Urinary bladder (tissue), 4 donors: ENCODE data around the gene SESN3. TPM values are rescaled to one million over a fixed set of nuclear protein-coding genes. Genes with fewer than 3 reads are reported as not detected.
"Not testable (repeated sequence)": the region's sequence is repeated elsewhere in the genome, so short reads cannot be mapped to it uniquely, and the experiment has no call there.

ENCODE experiments used
- DNase-seq: peaks from one replicate; pipeline ENCODE4 v3.0.0-alpha.2; 2015; ENCODE audit errors: extremely low spot score
- H3K27ac ChIP-seq: one replicate; pipeline ENCODE4 v1.5.1; 2013; ENCODE audit warnings: low read depth, mild to moderate bottlenecking, moderate library complexity
- H3K36me3 ChIP-seq: one replicate; pipeline ENCODE4 v1.6.1; 2013; ENCODE audit warnings: mild to moderate bottlenecking, moderate library complexity; ENCODE audit not compliant: insufficient read depth
- H3K4me1 ChIP-seq: one replicate; pipeline ENCODE4 v1.6.1; 2013; ENCODE audit warnings: mild to moderate bottlenecking, moderate library complexity; ENCODE audit not compliant: insufficient read depth
- H3K4me3 ChIP-seq: one replicate; pipeline ENCODE4 v1.5.1; 2013; ENCODE audit warnings: low read depth, low read length
- WGBS: extraction: QIAGEN DNeasy Blood & Tissue Kit; methylation state at CpG from one replicate; pipeline ENCODE4 v1.1.7; 2013; 5-methylcytosine and 5-hydroxymethylcytosine counted together
- polyA plus RNA-seq: library from polyadenylated mRNA; stranded (reverse); fragments of 200-250 nt; gene quantifications from one replicate; pipeline ENCODE4 v1.2.3, GENCODE V29; 2013
- total RNA-seq: library from RNA; depleted of rRNA; stranded (reverse); fragments of >200 nt; gene quantifications from one replicate; pipeline ENCODE4 v1.2.3, GENCODE V29; 2014
- donor health status: healthy with polysubstance abuse.
- donor health status: healthy.

SESN3 gene
- total and polyA plus RNA-seq, 2 donors, result 6.1 to 165 TPM

GRCh38 chr11:95222817-95223216, 8.2 kb downstream of the SESN3 start:
- WGBS, result 72% methylated on average over 3 of the region's 3 CpGs
- no peaks in the 10 kb centered on the region for H3K36me3 ChIP-seq
- H3K4me3 ChIP-seq, result no peak overlapping the region

GRCh38 chr11:95219599-95219998, 11.4 kb downstream of the SESN3 start:
- Histone ChIP-seq H3K4me1 (no peaks in the 10 kb centered on the region), H3K27ac (no peak overlapping the region), H3K4me3 (no peak overlapping the region), H3K36me3 (no peaks in the 10 kb centered on the region)
- 91% methylated on average over 3 of the region's 3 CpGs for WGBS
- no peak for DNase-seq

More at GRCh38 chr11:95222817-95223216, 8.2 kb downstream of the SESN3 start:
- H3K27ac ChIP-seq, result no peak overlapping the region
- DNase-seq, result no peak
- H3K4me1 ChIP-seq, result no peaks in the 10 kb centered on the region

GRCh38 chr11:95218149-95218548, 12.9 kb downstream of the SESN3 start:
- WGBS, result over 99% methylated on average over 2 of the region's 2 CpGs

GRCh38 chr11:95212609-95213008, 18.4 kb downstream of the SESN3 start:
- Histone ChIP-seq H3K27ac (no peak overlapping the region), H3K4me3 (no peak overlapping the region), H3K4me1 (peaks cover 2% of the 10 kb centered on the region), H3K36me3 (no peaks in the 10 kb centered on the region)
- no peak for DNase-seq
- 96% methylated on average over 1 of the region's 1 CpG for whole genome bisulfite sequencing

More at GRCh38 chr11:95218149-95218548, 12.9 kb downstream of the SESN3 start:
- Histone ChIP-seq H3K36me3 (no peaks in the 10 kb centered on the region), H3K27ac (no peak overlapping the region), H3K4me3 (no peak overlapping the region), H3K4me1 (no peaks in the 10 kb centered on the region)
- DNase-seq, result no peak

GRCh38 chr11:95209535-95209934, 21.5 kb downstream of the SESN3 start:
- H3K4me1 ChIP-seq, H3K27ac ChIP-seq, H3K4me3 ChIP-seq, DNase-seq, H3K36me3 ChIP-seq: not testable (repeated sequence)
- WGBS, result 99% methylated on average over 6 of the region's 6 CpGs

GRCh38 chr11:95200781-95201457, 30.1 kb downstream of the SESN3 start:
- H3K36me3 ChIP-seq, result no peaks in the 10 kb centered on the region
- WGBS, result 92% methylated on average over 4 of the region's 4 CpGs
- no peaks in the 10 kb centered on the region for H3K4me1 ChIP-seq
- H3K4me3 ChIP-seq, result no peak overlapping the region
- DNase-seq, result no peak
- H3K27ac ChIP-seq, result no peak overlapping the region

- H3K36me3 ChIP-seq, result no peaks in the 10 kb centered on the region
- no peaks in the 10 kb centered on the region for H3K4me1 ChIP-seq
- WGBS, result 38% methylated on average over 5 of the region's 5 CpGs
- no peak for DNase-seq
- no peak overlapping the region for H3K27ac ChIP-seq
- H3K4me3 ChIP-seq, result no peak overlapping the region
These were observed 35.2 kb downstream of the SESN3 start for GRCh38 chr11:95195831-95196230.

- DNase-seq, result no peak
- no peak overlapping the region for H3K4me3 ChIP-seq
- WGBS, result 84% methylated on average over 1 of the region's 1 CpG
- H3K27ac ChIP-seq, result no peak overlapping the region
- no peaks in the 10 kb centered on the region for H3K36me3 ChIP-seq
- H3K4me1 ChIP-seq, result no peaks in the 10 kb centered on the region
These were observed 37.5 kb downstream of the SESN3 start for GRCh38 chr11:95193541-95193940.

GRCh38 chr11:95192717-95193116, 38.3 kb downstream of the SESN3 start:
- no peak overlapping the region for H3K27ac ChIP-seq
- WGBS, result 71% methylated on average over 3 of the region's 3 CpGs
- H3K36me3 ChIP-seq, result no peaks in the 10 kb centered on the region
- no peak for DNase-seq
- H3K4me1 ChIP-seq, result no peaks in the 10 kb centered on the region
- no peak overlapping the region for H3K4me3 ChIP-seq

- no peak for DNase-seq
- Histone ChIP-seq H3K27ac (no peak overlapping the region), H3K36me3 (no peaks in the 10 kb centered on the region), H3K4me3 (no peak overlapping the region), H3K4me1 (no peaks in the 10 kb centered on the region)
These were observed 43.3 kb downstream of the SESN3 start for GRCh38 chr11:95187723-95188122.

GRCh38 chr11:95182397-95182796, 48.6 kb downstream of the SESN3 start:
- WGBS, result 95% methylated on average over 2 of the region's 2 CpGs
- Histone ChIP-seq H3K36me3 (peaks cover 4% of the 10 kb centered on the region), H3K4me1 (no peaks in the 10 kb centered on the region), H3K27ac (no peak overlapping the region), H3K4me3 (no peak overlapping the region)
- DNase-seq, result no peak

GRCh38 chr11:95175818-95176380, 55.1 kb downstream of the SESN3 start:
- WGBS, result 78% methylated on average over 4 of the region's 4 CpGs
- no peak overlapping the region for H3K27ac ChIP-seq
- no peak for DNase-seq
- H3K36me3 ChIP-seq, result peaks cover 6% of the 10 kb centered on the region
- H3K4me1 ChIP-seq, result no peaks in the 10 kb centered on the region
- H3K4me3 ChIP-seq, result no peak overlapping the region

GRCh38 chr11:95170294-95170693, 60.7 kb downstream of the SESN3 start:
- no peak overlapping the region for H3K4me3 ChIP-seq
- H3K27ac ChIP-seq, result no peak overlapping the region
- no peak for DNase-seq
- H3K4me1 ChIP-seq, result no peaks in the 10 kb centered on the region
- H3K36me3 ChIP-seq, result peaks cover 5% of the 10 kb centered on the region
- 96% methylated on average over 5 of the region's 5 CpGs for WGBS

GRCh38 chr11:95166781-95167180, 64.2 kb downstream of the SESN3 start:
- no peak overlapping the region for H3K27ac ChIP-seq
- no peaks in the 10 kb centered on the region for H3K4me1 ChIP-seq
- WGBS, result 93% methylated on average over 2 of the region's 2 CpGs

More at GRCh38 chr11:95166781-95167180, 64.2 kb downstream of the SESN3 start:
- Histone ChIP-seq H3K36me3 (peaks cover 3% of the 10 kb centered on the region), H3K4me3 (no peak overlapping the region)
- DNase-seq, result no peak
